Stomach (tissue), 4 donors: Measurements from ENCODE around the gene BBOX1.

ENCODE experiments used
- CTCF ChIP-seq, 7 experiments: fragments of 450-650 bp in 4 of 7; fragments of 200-600 bp in 3 of 7; sonication (generic) in 3 of 7; IDR thresholded peaks; one replicate each; pipeline ENCODE4 v1.5.1; 2016 to 2019; ENCODE audit warnings: antibody characterized with exemption in 7 of 7, control low read depth in 2 of 7, mild to moderate bottlenecking in 1 of 7
- EP300 ChIP-seq: sonication (generic); formaldehyde crosslinking; IDR thresholded peaks from one replicate; pipeline ENCODE4 v1.6.1; 2017; ENCODE audit warnings: antibody characterized with exemption
- POLR2A ChIP-seq, 4 donors: fragments of 450-650 bp; IDR thresholded peaks; one replicate each; pipeline ENCODE4 v1.6.1; 2016; ENCODE audit warnings: antibody characterized with exemption in 4 of 4, control low read depth in 2 of 4, mild to moderate bottlenecking in 1 of 4, moderate library complexity in 1 of 4
- POLR2AphosphoS5 ChIP-seq, 3 donors: sonication (generic); formaldehyde crosslinking; IDR thresholded peaks; one replicate each; pipeline ENCODE4 v1.6.1; 2016; ENCODE audit warnings: antibody characterized with exemption in 3 of 3

GRCh38 chr11:27012234-27012921 is 28.2 kb upstream of the BBOX1 start:
- no peak for TF ChIP-seq CTCF (IDR thresholded peaks at IDR 0.05)
- no peak for TF ChIP-seq POLR2AphosphoS5 (IDR thresholded peaks at IDR 0.05)
- no peak for TF ChIP-seq EP300
- no peak for TF ChIP-seq POLR2A (IDR thresholded peaks at IDR 0.05)
